ENCODE measurements around the gene PGBD5. TPM values are rescaled to one million over a fixed set of nuclear protein-coding genes. Genes with fewer than 3 reads are reported as not detected.

PGBD5 gene
- polyA plus RNA-seq, 1 experiment, result 1.0 TPM

DNA sequence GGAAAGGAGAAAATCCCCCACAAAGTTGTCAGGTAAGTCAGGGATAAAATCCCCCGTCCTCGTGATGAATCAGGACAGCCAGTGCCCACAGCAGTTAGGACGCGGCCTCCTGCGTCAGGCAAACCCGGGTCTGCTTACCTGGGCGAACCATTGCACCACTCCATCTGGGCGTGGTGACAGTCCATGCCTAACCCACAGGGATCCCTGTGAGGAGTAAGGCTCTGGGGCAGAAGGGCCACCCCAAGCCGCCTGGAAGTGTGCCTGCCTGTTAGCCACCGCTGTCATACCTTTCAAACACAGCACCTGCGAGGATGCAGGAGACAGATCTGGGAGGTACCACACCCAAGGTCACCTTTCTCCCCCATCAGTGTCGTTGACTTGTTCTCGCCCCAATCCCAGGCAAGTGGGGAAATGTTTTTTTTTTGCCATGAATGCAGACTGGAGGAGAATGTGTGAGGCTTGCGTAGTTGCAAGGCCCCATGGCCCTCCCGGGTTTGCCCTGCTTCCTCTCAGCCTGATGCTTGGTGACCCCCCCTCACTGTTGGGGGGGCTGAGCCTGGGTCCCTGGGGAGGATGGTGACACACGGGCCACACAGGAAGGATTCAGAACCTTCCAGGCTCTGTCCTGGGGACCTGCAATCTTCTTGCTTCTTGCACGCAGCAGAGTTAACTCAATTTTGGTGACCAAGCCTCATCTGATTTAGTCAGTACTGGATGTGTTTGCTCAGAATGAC, 107.0 kb downstream of the PGBD5 start:
- ChIA-PET POLR2A (no interaction called here), CTCF (no interaction called here)
- H3K4me3 ChIP-seq (ENCODE audit: low read depth, low read length), result no peak overlapping the region
- H3K27me3 ChIP-seq (ENCODE audit: control insufficient read depth, insufficient read depth, low read length), result no peaks in the 10 kb centered on the region
- TF ChIP-seq, protein P1, sequence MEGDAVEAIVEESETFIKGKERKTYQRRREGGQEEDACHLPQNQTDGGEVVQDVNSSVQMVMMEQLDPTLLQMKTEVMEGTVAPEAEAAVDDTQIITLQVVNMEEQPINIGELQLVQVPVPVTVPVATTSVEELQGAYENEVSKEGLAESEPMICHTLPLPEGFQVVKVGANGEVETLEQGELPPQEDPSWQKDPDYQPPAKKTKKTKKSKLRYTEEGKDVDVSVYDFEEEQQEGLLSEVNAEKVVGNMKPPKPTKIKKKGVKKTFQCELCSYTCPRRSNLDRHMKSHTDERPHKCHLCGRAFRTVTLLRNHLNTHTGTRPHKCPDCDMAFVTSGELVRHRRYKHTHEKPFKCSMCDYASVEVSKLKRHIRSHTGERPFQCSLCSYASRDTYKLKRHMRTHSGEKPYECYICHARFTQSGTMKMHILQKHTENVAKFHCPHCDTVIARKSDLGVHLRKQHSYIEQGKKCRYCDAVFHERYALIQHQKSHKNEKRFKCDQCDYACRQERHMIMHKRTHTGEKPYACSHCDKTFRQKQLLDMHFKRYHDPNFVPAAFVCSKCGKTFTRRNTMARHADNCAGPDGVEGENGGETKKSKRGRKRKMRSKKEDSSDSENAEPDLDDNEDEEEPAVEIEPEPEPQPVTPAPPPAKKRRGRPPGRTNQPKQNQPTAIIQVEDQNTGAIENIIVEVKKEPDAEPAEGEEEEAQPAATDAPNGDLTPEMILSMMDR (IDR thresholded peaks at IDR 0.05; ENCODE audit: low read depth, low read length), result no peak
- peaks cover 2% of the 10 kb centered on the region; the same call in 1 of the 2 replicates for H3K9me3 ChIP-seq (ENCODE audit: control insufficient read depth, insufficient read depth, low read length)
- H3K27ac ChIP-seq (ENCODE audit: low read depth, low read length), result no peak overlapping the region
- no peak for DNase-seq (ENCODE audit: low read depth, low spot score)

DNA sequence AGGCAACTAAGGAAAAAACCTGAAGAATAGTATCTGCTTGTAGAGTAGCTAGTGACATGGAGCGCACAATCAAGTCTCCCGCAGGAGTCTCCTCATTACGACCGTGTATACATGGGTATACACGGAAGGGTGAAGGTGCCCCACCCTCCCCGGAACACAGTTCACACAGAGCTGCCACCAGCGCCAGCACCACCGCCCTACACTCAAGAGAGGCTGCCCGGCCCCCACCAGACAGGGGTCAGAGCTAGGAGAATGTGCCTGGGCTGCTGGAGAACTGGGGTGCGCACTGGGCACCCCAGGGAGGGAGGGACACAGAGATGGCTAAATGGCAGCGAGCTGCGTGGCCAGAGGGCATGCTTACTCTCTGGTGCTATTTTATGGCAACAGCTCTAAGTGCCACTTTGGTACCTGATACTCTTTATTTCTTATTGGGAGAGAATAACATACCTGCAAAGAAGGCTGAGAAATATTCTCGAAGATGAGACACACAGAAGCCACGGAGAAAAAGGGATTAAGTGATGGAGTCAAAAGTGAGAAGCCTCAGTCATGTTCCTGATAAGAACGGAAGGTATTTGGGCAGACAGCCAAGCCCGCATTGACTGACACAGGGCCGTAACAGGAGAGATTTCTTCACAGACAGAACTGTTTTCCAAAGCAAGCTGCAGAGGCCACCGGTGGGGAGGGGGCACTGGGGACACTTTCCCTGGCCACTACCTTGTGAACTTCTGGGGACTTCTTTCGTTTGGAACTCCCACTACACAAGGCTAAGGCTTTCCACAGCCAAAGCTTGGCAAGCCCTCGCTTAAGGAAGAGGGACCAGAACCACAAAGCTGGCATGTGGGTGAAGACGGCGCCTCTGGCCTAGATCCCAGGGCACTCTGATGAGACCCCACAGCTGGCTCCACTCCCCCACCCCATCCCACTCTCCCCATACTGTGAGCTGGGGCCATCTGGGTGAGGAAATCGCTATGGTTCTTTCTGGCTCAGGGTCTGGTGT, 108.0 kb downstream of the PGBD5 start:
- Histone ChIP-seq H3K27me3 (ENCODE audit: control insufficient read depth, insufficient read depth, low read length) (peaks cover 4% of the 10 kb centered on the region), H3K4me3 (ENCODE audit: low read depth, low read length) (no peak overlapping the region), H3K9me3 (ENCODE audit: control insufficient read depth, insufficient read depth, low read length) (peaks cover 2% of the 10 kb centered on the region; the same call in 1 of the 2 replicates), H3K27ac (ENCODE audit: low read depth, low read length) (no peak overlapping the region)
- DNase-seq (ENCODE audit: low read depth, low spot score), result no peak
- POLR2A ChIA-PET, result no interaction called here
- TF ChIP-seq, protein P1 (IDR thresholded peaks at IDR 0.05; ENCODE audit: low read depth, low read length), result no peak
- CTCF ChIA-PET, result no interaction called here

DNA sequence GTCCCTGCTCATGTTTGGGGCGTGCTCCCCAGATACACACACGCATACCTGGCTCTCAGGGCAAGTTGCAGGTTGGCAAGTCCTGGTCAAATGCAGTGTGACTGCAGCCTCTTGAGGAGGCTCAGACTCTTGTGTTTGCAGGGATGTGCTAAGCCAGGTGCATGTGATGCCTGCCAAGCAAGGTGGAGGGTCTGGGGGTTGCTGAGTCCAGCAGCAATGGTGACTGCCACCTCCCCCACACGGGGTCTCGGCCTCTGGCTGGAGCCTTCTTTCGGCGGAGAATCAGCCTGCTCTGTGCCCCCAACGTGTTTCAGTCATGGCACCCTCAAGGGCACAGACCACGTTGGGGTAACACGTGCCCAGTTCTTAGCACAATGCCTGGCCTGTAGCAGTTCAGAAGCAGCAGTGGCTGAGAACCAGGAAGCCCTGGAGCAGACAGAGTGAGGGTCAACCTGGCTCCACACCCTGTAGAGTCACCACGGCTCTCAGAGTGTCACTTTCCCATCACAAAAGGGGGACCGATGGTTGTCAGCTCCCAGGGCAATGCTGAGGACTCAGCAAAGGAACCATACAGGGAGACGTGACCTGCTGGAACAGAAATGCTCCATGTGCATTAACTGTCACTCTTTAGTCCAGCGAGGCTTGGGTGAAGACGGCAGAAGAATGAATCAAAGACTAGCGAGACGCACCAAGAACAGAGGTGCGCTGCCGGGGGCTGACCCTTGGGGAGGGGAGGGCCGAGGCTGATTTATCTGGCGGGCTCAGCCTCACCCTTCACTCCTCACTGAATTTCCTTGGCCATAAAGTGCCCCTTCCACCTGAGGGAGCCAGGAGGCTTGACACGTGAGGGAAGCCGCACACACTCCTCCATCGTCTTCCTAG, 109.0 kb downstream of the PGBD5 start:
- CTCF ChIA-PET, result no interaction called here
- no peak overlapping the region for H3K4me3 ChIP-seq (ENCODE audit: low read depth, low read length)
- no peak overlapping the region for H3K27ac ChIP-seq (ENCODE audit: low read depth, low read length)
- TF ChIP-seq, protein P1 (IDR thresholded peaks at IDR 0.05; ENCODE audit: low read depth, low read length), result no peak
- H3K27me3 ChIP-seq (ENCODE audit: control insufficient read depth, insufficient read depth, low read length), result peaks cover 4% of the 10 kb centered on the region
- H3K9me3 ChIP-seq (ENCODE audit: control insufficient read depth, insufficient read depth, low read length), result peaks cover 2% of the 10 kb centered on the region; the same call in 1 of the 2 replicates
- POLR2A ChIA-PET, result no interaction called here
- DNase-seq (ENCODE audit: low read depth, low spot score), result no peak

DNA sequence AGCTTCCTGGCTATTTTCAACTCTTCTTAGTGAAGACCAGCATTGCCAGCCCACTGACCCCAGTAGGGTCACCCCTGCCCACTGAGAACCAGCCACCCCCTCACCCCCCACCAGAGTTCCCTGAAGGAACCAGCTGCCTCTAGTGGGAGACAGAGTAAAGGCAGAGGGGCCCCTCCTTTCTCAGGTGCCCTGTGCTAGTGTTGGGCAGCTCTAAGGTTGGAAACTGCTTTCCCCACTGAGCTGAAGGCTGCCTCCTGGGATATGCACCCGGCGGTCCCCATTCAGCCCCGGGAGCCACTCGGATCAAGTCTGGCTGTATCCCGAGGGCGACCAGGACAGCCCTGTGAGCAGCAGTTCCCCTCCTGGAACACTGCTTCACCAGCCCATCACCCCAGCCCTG, 111.0 kb downstream of the PGBD5 start:
- POLR2A ChIA-PET, result no interaction called here
- no peak overlapping the region for H3K4me3 ChIP-seq (ENCODE audit: low read depth, low read length)
- H3K27ac ChIP-seq (ENCODE audit: low read depth, low read length), result no peak overlapping the region
- TF ChIP-seq, protein P1 (IDR thresholded peaks at IDR 0.05; ENCODE audit: low read depth, low read length), result no peak
- no peak for DNase-seq (ENCODE audit: low read depth, low spot score)
- peaks cover 2% of the 10 kb centered on the region; the same call in 1 of the 2 replicates for H3K9me3 ChIP-seq (ENCODE audit: control insufficient read depth, insufficient read depth, low read length)
- CTCF ChIA-PET, result interaction anchor here (0.5 to 1.1 kb wide), 5 partner anchors 51 to 654 kb away, joined by 3 read pairs; no protein-coding TSS in a partner anchor
- peaks cover 4% of the 10 kb centered on the region for H3K27me3 ChIP-seq (ENCODE audit: control insufficient read depth, insufficient read depth, low read length)

Measured in AG04450 (cell line).